Upper lobe of left lung (tissue), 4 donors: Measurements from ENCODE around the gene WFDC5.

Experiments used
- EP300 ChIP-seq, 4 donors: sonication (generic); formaldehyde crosslinking; IDR thresholded peaks; one replicate each; pipeline ENCODE4 v1.5.1; 2017; ENCODE audit warnings: antibody characterized with exemption in 4 of 4, control low read depth in 2 of 4
- POLR2AphosphoS5 ChIP-seq, 2 donors: sonication (generic); formaldehyde crosslinking; IDR thresholded peaks; one replicate each; pipeline ENCODE4 v1.5.1; 2017; ENCODE audit warnings: antibody characterized with exemption in 2 of 2
- TF ChIP-seq, protein P1 (sequence below), 6 experiments: fragments of 450-650 bp in 4 of 6; fragments of 200-600 bp in 2 of 6; sonication (generic) in 2 of 6; IDR thresholded peaks; one replicate each; pipeline ENCODE4 v1.5.1; 2016 to 2019; ENCODE audit warnings: antibody characterized with exemption in 6 of 6

DNA sequence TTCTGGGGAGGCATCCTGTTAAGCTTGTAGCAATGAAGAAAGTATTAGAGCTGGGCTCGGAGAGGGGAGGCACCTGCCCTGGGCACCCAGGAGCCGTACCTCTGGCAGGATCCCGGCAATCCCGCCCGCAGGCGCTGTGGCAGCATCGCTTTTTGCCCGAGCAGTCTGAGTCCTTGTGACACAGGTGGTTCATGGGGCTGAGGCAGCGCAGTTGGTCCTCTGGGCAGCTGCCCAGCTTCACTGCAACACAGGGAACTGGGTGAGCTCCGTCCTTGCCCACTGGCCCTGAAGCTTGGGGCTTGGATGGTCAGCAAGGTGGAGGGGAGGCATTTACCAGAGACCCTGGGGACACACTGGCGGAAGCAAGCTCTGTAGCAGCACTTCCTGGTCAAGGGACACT lies 4.7 kb downstream of the WFDC5 start:
- TF ChIP-seq EP300 (IDR thresholded peaks at IDR 0.05) (no peak), POLR2AphosphoS5 (IDR thresholded peaks at IDR 0.05) (no peak)
- TF ChIP-seq, protein P1, sequence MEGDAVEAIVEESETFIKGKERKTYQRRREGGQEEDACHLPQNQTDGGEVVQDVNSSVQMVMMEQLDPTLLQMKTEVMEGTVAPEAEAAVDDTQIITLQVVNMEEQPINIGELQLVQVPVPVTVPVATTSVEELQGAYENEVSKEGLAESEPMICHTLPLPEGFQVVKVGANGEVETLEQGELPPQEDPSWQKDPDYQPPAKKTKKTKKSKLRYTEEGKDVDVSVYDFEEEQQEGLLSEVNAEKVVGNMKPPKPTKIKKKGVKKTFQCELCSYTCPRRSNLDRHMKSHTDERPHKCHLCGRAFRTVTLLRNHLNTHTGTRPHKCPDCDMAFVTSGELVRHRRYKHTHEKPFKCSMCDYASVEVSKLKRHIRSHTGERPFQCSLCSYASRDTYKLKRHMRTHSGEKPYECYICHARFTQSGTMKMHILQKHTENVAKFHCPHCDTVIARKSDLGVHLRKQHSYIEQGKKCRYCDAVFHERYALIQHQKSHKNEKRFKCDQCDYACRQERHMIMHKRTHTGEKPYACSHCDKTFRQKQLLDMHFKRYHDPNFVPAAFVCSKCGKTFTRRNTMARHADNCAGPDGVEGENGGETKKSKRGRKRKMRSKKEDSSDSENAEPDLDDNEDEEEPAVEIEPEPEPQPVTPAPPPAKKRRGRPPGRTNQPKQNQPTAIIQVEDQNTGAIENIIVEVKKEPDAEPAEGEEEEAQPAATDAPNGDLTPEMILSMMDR (IDR thresholded peaks at IDR 0.05) = no peak
